GM12873 (cell line): ENCODE measurements around the gene KCNT2.

Source experiments
- CTCF ChIP-seq: IDR thresholded peaks from 2 replicates; pipeline ENCODE4 v1.5.1; 2012; ENCODE audit warnings: low read depth, mild to moderate bottlenecking, moderate library complexity, low read length, control low read depth; ENCODE audit not compliant: insufficient read depth; ENCODE audit errors: missing control alignments

The KCNT2 gene

DNA sequence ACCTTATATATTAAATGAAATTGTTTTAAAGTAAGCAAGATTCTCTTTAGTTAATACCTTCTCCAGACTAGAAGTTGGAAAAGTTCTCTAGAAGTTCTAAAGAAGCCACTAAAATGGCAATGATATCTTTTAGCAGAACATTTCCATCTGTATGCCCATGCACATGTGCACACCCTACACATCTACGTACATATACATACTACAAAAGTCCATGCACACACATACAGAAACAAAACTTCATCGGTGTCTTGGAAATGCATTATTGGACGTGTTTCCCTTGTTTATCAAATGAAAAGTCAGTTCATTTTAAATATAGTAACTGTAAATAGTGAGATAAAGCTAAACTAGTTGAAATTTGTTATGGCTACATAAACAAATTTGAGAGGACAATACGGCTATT, 114.4 kb downstream of the KCNT2 start:
- TF ChIP-seq CTCF: no peak

DNA sequence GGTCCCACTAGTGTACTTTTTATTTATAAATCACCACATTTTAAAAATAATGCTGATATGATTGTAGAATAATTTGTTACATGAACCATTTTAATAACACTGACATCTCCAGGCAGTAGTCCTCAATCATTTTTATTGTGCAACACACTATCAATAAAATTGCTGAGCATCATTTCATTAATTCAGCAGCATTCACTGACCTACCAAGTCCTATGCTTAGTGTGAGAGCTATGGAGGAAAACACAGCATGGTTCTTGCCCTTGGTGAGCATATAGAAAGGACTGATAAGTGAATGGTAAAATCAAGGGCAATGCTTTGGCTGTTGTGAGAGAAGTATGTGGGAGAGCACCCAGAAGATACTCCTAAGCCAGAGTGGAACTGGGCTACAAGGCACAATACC, 119.7 kb downstream of the KCNT2 start:
- no peak for TF ChIP-seq CTCF

DNA sequence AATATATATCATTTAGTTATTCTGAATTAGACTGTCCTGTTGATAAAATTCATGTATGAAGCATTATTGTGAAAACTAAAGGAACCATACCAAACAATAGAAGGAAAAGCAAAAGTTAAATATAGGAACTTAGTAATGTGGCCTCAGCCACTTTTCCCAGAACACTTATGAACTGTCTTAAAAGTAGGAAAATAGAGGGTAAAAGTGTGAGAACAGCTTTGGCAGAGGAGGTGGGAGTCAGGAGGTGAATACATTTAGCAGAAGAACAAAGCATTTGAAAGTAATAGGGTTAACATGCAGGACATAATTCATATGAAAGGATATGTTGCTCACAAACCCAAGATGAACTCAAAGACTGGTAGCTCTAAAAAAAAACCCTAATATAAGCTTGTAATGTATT, 121.9 kb downstream of the KCNT2 start:
- TF ChIP-seq CTCF: no peak

DNA sequence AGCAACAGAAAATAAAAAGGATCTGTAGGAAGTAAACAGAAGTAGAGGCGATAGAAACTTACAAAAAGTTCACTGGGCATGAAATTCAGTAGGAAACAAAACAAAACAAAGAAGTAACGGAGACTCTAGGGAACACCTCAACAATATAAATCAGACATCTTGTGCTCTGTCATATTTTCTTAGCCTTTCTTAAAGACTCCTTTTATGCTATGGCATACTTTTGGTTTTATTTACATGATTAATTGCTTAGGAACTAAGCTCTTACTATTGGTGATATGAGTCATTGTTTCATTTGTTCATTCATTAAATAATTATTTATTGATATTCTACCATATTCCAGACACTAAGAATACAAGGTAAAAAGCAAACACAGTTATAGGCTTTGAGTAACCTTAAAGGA, 126.6 kb downstream of the KCNT2 start:
- no peak for TF ChIP-seq CTCF

DNA sequence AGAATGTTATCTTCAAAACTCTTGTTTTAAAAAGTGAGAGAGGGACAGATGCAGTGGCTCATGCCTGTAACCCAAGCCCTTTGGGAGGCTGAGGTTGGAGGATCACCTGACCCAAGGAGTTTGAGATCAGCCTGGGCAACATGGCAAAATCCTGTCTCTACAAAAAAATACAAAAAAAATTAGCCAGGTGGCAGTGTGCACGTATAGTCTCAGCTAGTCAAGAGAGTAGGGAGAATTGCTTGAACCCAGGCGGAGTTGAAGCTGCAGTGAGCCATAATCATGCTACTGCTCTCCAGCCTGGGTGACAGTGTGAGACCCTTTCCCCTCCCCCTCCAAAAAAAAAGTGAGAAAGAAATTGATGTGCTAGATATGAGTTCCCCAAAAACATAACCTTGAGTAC, 131.0 kb downstream of the KCNT2 start:
- TF ChIP-seq CTCF: no peak

DNA sequence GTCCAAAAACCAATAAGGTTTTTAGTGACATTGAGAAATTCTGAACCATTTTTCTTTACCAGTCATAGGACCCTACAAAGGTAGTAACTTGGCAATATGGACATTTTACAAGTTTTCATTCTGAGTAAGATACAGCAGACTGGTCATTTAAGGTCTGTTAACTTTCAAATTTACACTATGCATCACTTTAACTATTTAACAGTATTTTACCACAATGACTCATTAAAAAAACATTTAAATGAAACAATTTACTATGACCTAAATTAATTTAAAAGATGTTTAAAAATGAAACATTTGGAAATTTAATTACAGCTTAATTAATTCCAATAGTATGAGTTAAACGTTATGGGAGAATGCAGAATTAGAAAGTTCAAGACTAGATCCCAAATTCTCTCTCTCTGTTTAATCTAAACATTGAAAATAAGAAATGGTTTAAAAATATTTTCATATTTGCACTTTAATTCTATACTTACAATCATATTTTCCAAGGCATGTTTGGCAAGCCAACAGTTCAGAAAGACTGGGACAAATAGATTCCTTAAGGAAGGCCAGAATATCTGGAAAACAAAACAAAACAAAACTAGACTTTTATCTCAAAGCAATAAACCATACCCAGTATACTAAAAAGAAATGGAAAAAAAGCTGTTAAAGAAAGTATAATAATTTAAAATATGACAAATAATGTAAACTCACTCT, 140.9 kb downstream of the KCNT2 start:
- TF ChIP-seq CTCF: no peak

GRCh38 chr1:196466654-196467053, 141.6 kb downstream of the KCNT2 start:
- no peak for TF ChIP-seq CTCF

DNA sequence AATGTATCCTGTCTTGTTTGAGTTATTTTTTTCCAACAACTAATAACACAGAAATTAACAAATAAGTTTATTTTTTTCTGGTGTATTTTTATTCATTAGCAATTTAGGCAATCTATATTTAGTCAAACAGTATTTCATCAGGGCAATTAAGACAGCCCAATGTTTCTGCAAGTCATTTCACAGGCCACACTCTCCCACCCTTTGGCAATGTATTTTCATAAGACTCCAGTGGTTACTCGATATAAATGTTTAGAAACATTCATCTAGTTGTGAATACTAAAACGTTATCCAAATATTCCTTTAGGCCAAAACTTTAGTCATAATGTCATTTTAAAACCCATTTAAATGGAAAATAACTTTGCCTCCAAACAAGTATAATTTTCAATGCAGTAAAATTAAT, 142.1 kb downstream of the KCNT2 start:
- TF ChIP-seq CTCF: no peak
